22Rv1 (cell line): ENCODE data around the gene AP1M1.

Experiments
- CTCF ChIP-seq: fragments of 450-650 bp; IDR thresholded peaks from 2 replicates; pipeline ENCODE4 v1.5.1; 2017; ENCODE audit warnings: mild to moderate bottlenecking
- ZFX ChIP-seq: fragments of 450-650 bp; IDR thresholded peaks from 2 replicates; pipeline ENCODE4 v1.6.1; 2017; ENCODE audit warnings: antibody characterized with exemption, borderline replicate concordance

DNA sequence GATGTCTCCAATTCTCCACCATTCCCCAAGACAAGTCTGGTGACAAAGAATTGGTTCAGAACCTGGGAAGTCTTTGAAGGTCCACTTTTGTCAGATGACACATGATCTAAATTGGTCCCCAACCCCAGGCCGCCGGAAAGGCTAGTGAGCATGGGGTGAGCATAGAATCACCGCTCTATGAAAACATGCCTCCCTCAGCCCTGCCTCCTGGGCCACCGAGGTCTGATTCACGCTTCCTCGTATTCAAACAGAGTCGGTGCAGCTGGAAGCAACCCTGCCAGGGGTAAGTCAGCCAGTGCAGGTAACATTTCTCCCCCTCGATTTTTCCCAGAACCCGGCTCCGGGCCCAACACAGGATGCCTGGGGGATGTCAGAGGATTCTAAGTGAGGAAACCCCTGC lies 93.0 kb downstream of the AP1M1 start:
- TF ChIP-seq CTCF (no peak), ZFX (no peak)
